CD14-positive monocyte (primary cell): ENCODE data around the gene ASTN2. TPM values are rescaled to one million over a fixed set of nuclear protein-coding genes. Genes with fewer than 3 reads are reported as not detected.

ENCODE experiments used
- DNase-seq, 3 donors: peaks; one replicate each; pipeline ENCODE4 v3.0.0-alpha.2; 2011 to 2022
- H2AFZ ChIP-seq: 2 replicates; pipeline ENCODE4 v1.6.0; 2012; ENCODE audit warnings: mild to moderate bottlenecking, low read depth, low read length, inconsistent platforms; ENCODE audit not compliant: insufficient read depth, poor library complexity, severe bottlenecking
- H3K27ac ChIP-seq, 2 donors: 1 replicate in 1 of 2; 2 replicates in 1 of 2; pipeline ENCODE4 v1.5.1; 2012 to 2013; ENCODE audit warnings: low read length in 2 of 2, control low read depth in 1 of 2, inconsistent platforms in 1 of 2, low read depth in 1 of 2, mild to moderate bottlenecking in 1 of 2
- H3K27me3 ChIP-seq, 2 donors: one replicate each; pipeline versions ENCODE4 v1.6.0 to v1.6.1; 2011 to 2013; ENCODE audit warnings: low read length in 2 of 2; ENCODE audit not compliant: control insufficient read depth in 2 of 2, insufficient read depth in 2 of 2
- H3K36me3 ChIP-seq, 2 donors: replicated peaks in 1 of 2; 1 replicate in 1 of 2; 2 replicates in 1 of 2; pipeline versions ENCODE4 v1.5.1 to v1.6.1; 2012 to 2013; ENCODE audit warnings: low read length in 2 of 2, control low read depth in 1 of 2, inconsistent platforms in 1 of 2, mild to moderate bottlenecking in 1 of 2; ENCODE audit not compliant: insufficient read depth in 2 of 2, control insufficient read depth in 1 of 2
- H3K4me1 ChIP-seq, 2 donors: 1 replicate in 1 of 2; 2 replicates in 1 of 2; pipeline versions ENCODE4 v1.5.1 to v1.6.1; 2012 to 2013; ENCODE audit warnings: low read length in 2 of 2, control low read depth in 1 of 2, inconsistent platforms in 1 of 2, mild to moderate bottlenecking in 1 of 2, moderate library complexity in 1 of 2; ENCODE audit not compliant: insufficient read depth in 2 of 2, control insufficient read depth in 1 of 2
- H3K4me2 ChIP-seq: replicated peaks from 2 replicates; pipeline ENCODE3; 2012; ENCODE audit warnings: low read length, moderate library complexity, mild to moderate bottlenecking; ENCODE audit not compliant: poor library complexity, severe bottlenecking; ENCODE audit errors: extremely low read depth
- H3K4me3 ChIP-seq, 3 experiments: fragments of 200-600 bp in 1 of 3; sonication (generic) in 1 of 3; replicated peaks in 1 of 3; 1 replicate in 2 of 3; 2 replicates in 1 of 3; pipeline ENCODE4 v1.5.1; 2011 to 2013; ENCODE audit warnings: low read length in 3 of 3, mild to moderate bottlenecking in 3 of 3, control low read depth in 2 of 3, low read depth in 2 of 3, inconsistent platforms in 1 of 3, moderate library complexity in 1 of 3
- H3K79me2 ChIP-seq: 2 replicates; pipeline ENCODE4 v1.6.0; 2012; ENCODE audit warnings: mild to moderate bottlenecking, control low read depth, inconsistent platforms, low read length, moderate library complexity; ENCODE audit not compliant: insufficient read depth
- H3K9ac ChIP-seq: 2 replicates; pipeline ENCODE4 v1.6.0; 2017; ENCODE audit warnings: low read length, mild to moderate bottlenecking; ENCODE audit not compliant: insufficient read depth, poor library complexity, severe bottlenecking
- H3K9me3 ChIP-seq, 2 donors: replicated peaks in 1 of 2; 1 replicate in 1 of 2; 2 replicates in 1 of 2; pipeline versions ENCODE4 v1.5.1 to v1.6.1; 2012 to 2013; ENCODE audit warnings: low read length in 2 of 2, control low read depth in 1 of 2; ENCODE audit not compliant: control insufficient read depth in 1 of 2, insufficient read depth in 1 of 2
- H4K20me1 ChIP-seq: 2 replicates; pipeline ENCODE4 v1.6.0; 2012; ENCODE audit warnings: mild to moderate bottlenecking, low read length, control low read depth, moderate library complexity; ENCODE audit not compliant: insufficient read depth
- H3K27ac Mint-ChIP-seq, 7 donors: one replicate each; pipeline ENCODE4 v1.8.0; 2020; ENCODE audit warnings: mild to moderate bottlenecking in 7 of 7, mixed read lengths in 7 of 7, moderate library complexity in 6 of 7, inconsistent platforms in 2 of 7
- H3K27me3 Mint-ChIP-seq, 3 donors: one replicate each; pipeline ENCODE4 v1.8.0; 2021 to 2022; ENCODE audit warnings: low read depth in 3 of 3, mild to moderate bottlenecking in 3 of 3, mixed read lengths in 3 of 3, moderate library complexity in 3 of 3, inconsistent platforms in 1 of 3
- H3K36me3 Mint-ChIP-seq, 2 donors: one replicate each; pipeline ENCODE4 v1.8.0; 2020; ENCODE audit warnings: mixed read lengths in 2 of 2, inconsistent platforms in 1 of 2, mild to moderate bottlenecking in 1 of 2
- H3K4me1 Mint-ChIP-seq: one replicate; pipeline ENCODE4 v1.8.0; 2020; ENCODE audit warnings: mild to moderate bottlenecking, mixed read lengths
- H3K4me3 Mint-ChIP-seq, 2 donors: one replicate each; pipeline ENCODE4 v1.8.0; 2020; ENCODE audit warnings: mild to moderate bottlenecking in 2 of 2, mixed read lengths in 2 of 2, moderate library complexity in 1 of 2
- H3K9me3 Mint-ChIP-seq, 7 donors: one replicate each; pipeline ENCODE4 v1.8.0; 2020 to 2022; ENCODE audit warnings: mixed read lengths in 7 of 7, mild to moderate bottlenecking in 6 of 7, moderate library complexity in 6 of 7, inconsistent platforms in 2 of 7
- WGBS: methylation state at CpG from one replicate; pipeline ENCODE4 v1.1.5; 2013; ENCODE audit warnings: missing lambda C conversion rate; ENCODE audit not compliant: insufficient coverage; 5-methylcytosine and 5-hydroxymethylcytosine counted together
- intact Hi-C, 2 donors: fragments of 100-400 bp; cut with micrococcal nuclease; formaldehyde crosslinking; loops; one replicate each; pipeline versions ENCODE4 v1.15.0 to v1.15.1; 2023
- polyA plus RNA-seq, 3 donors: library from polyadenylated mRNA; depleted of rRNA in 1 of 3; unstranded in 2 of 3; stranded (reverse) in 1 of 3; fragments of 300-500 nt in 2 of 3; fragments of >200 nt in 1 of 3; fragmentation: Illumina TruSeq in 2 of 3; gene quantifications; 1 replicate in 2 of 3; 2 replicates in 1 of 3; pipeline ENCODE4 v1.2.3, GENCODE V29; 2012 to 2021
- TF ChIP-seq, protein P1 (sequence below): fragments of 200-600 bp; IDR thresholded peaks from one replicate; pipeline ENCODE4 v1.8.0; 2022; ENCODE audit warnings: antibody characterized with exemption, mild to moderate bottlenecking

ASTN2 gene
- polyA plus RNA-seq, 3 donors = not detected

DNA sequence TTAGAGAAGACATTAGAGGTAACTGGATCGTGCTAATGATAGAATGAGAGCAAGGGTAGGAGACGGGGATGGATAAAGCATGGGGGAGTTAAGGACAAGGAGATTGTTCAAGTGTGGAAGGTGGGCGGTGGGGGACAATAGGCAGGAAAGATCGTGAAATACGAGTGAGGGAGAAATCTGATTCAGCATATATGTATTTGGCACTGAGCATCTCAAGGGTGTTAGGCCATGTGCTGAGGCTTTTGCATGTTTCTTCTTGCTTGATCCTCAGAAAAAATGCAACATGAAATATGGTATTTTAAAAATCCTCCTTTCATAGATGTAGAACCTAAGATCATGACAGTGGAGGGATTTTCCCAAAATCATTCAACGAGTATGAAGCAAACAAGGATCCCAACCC is 1020.8 kb downstream of the ASTN2 start:
- H3K79me2 ChIP-seq = no peaks in the 10 kb centered on the region
- no peak overlapping the region for H3K27ac Mint-ChIP-seq
- no peaks in the 10 kb centered on the region for H3K36me3 ChIP-seq

DNA sequence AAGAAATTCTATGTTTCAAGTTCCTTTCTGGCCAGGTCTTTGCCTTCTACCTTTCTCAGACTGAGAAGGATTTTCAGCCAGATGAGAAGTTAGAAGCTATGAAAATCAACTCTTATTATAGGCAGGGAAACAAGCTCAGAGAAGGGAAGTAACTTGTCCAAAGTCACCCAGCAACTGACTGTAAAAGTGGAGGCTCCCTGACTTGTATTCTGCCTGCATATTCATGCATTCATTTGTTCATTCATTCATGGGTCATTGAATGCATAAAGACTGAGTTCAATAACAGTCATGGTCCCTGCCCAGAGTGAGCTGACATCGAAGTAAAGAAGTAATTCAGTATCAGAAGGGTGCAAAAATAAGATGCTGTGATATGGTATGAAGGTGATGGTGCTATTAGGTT is 1021.7 kb downstream of the ASTN2 start:
- WGBS = 60% methylated on average over 1 of the region's 1 CpG
- H3K4me3 ChIP-seq = no peak overlapping the region
- H3K9me3 Mint-ChIP-seq = peaks cover 0 to 5% (median 0%) of the 10 kb centered on the region in 7 donors
- H3K36me3 ChIP-seq = no peaks in the 10 kb centered on the region
- H3K27ac Mint-ChIP-seq = no peak overlapping the region
- intact Hi-C loops = no loop called here
- no peaks in the 10 kb centered on the region for H3K36me3 Mint-ChIP-seq
- no peak overlapping the region for H3K4me3 Mint-ChIP-seq
- TF ChIP-seq, protein P1, sequence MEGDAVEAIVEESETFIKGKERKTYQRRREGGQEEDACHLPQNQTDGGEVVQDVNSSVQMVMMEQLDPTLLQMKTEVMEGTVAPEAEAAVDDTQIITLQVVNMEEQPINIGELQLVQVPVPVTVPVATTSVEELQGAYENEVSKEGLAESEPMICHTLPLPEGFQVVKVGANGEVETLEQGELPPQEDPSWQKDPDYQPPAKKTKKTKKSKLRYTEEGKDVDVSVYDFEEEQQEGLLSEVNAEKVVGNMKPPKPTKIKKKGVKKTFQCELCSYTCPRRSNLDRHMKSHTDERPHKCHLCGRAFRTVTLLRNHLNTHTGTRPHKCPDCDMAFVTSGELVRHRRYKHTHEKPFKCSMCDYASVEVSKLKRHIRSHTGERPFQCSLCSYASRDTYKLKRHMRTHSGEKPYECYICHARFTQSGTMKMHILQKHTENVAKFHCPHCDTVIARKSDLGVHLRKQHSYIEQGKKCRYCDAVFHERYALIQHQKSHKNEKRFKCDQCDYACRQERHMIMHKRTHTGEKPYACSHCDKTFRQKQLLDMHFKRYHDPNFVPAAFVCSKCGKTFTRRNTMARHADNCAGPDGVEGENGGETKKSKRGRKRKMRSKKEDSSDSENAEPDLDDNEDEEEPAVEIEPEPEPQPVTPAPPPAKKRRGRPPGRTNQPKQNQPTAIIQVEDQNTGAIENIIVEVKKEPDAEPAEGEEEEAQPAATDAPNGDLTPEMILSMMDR = no peak
- no peak overlapping the region for H3K9ac ChIP-seq
- no peaks in the 10 kb centered on the region for H3K4me1 ChIP-seq
- H3K27me3 Mint-ChIP-seq = peaks cover 0 to 2% (median 0%) of the 10 kb centered on the region in 3 donors
- no peak overlapping the region for H2AFZ ChIP-seq
- peaks cover 1% of the 10 kb centered on the region for H3K4me1 Mint-ChIP-seq
- DNase-seq = no peak
- H4K20me1 ChIP-seq = no peaks in the 10 kb centered on the region
- no peak overlapping the region for H3K27ac ChIP-seq
- no peaks in the 10 kb centered on the region for H3K79me2 ChIP-seq
- H3K27me3 ChIP-seq = no peaks in the 10 kb centered on the region
- no peak overlapping the region for H3K4me2 ChIP-seq
- no peaks in the 10 kb centered on the region for H3K9me3 ChIP-seq

More for the DNA sequence above, 1020.8 kb downstream of the ASTN2 start:
- H2AFZ ChIP-seq = no peak overlapping the region
- no peaks in the 10 kb centered on the region for H4K20me1 ChIP-seq
- no peak overlapping the region for H3K4me3 ChIP-seq
- H3K9ac ChIP-seq = no peak overlapping the region
- intact Hi-C loops = no loop called here
- H3K4me1 ChIP-seq = no peaks in the 10 kb centered on the region
- H3K4me1 Mint-ChIP-seq = peaks cover 1% of the 10 kb centered on the region
- WGBS = 96% methylated on average over 5 of the region's 6 CpGs
- H3K27ac ChIP-seq = no peak overlapping the region
- DNase-seq = no peak
- H3K9me3 ChIP-seq = no peaks in the 10 kb centered on the region
- peaks cover 0 to 2% (median 0%) of the 10 kb centered on the region in 3 donors for H3K27me3 Mint-ChIP-seq
- no peak overlapping the region for H3K4me2 ChIP-seq
- no peaks in the 10 kb centered on the region for H3K27me3 ChIP-seq
- H3K9me3 Mint-ChIP-seq = peaks cover 0 to 5% (median 0%) of the 10 kb centered on the region in 7 donors
- H3K4me3 Mint-ChIP-seq = no peak overlapping the region
- TF ChIP-seq, protein P1 = no peak
- no peaks in the 10 kb centered on the region for H3K36me3 Mint-ChIP-seq
